Upper lobe of left lung (tissue), 4 donors: ENCODE data around the gene CHRNA5.

ENCODE experiments used
- EP300 ChIP-seq, 4 donors: sonication (generic); formaldehyde crosslinking; IDR thresholded peaks; one replicate each; pipeline ENCODE4 v1.5.1; 2017; ENCODE audit warnings: antibody characterized with exemption in 4 of 4, control low read depth in 2 of 4
- POLR2A ChIP-seq, 4 donors: fragments of 450-650 bp; IDR thresholded peaks; one replicate each; pipeline ENCODE4 v1.5.1; 2016 to 2017; ENCODE audit warnings: antibody characterized with exemption in 4 of 4, mild to moderate bottlenecking in 2 of 4
- TF ChIP-seq, protein P1 (sequence below), 6 experiments: fragments of 450-650 bp in 4 of 6; fragments of 200-600 bp in 2 of 6; sonication (generic) in 2 of 6; IDR thresholded peaks; one replicate each; pipeline ENCODE4 v1.5.1; 2016 to 2019; ENCODE audit warnings: antibody characterized with exemption in 6 of 6

DNA sequence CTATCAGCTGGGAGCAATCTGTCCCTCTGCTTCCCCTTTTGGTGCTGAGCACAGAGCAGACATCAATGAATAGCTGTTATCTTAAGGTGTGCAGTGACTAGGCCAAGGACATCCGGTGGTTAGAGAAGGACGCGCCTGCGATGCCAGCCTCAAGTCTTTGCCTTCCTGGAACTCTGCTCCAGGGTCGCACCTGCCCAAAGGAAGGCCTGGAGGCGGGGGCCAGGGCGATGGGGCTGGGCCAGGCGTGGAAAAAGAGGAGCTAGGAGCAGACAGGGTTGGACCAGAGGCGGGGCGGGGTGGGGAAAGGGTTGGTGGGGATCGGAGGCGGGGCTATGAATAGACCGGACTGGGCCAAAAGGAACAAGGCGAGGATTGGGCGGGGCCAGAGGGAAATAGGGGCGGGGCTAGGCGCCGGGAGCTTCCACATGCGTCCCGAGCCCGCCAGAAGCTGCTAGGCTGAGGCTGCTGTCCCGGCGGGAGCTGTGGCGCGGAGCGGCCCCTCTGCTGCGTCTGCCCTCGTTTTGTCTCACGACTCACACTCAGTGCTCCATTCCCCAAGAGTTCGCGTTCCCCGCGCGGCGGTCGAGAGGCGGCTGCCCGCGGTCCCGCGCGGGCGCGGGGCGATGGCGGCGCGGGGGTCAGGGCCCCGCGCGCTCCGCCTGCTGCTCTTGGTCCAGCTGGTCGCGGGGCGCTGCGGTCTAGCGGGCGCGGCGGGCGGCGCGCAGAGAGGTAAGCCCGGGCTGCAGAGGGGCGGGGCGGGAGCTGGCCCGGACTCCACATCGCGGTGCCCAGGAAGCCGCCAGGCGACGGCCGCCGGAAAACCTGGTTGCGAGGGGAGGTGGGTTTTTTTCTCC is at the start of gene CHRNA5:
- no peak for TF ChIP-seq POLR2A (IDR thresholded peaks at IDR 0.05)
- TF ChIP-seq, protein P1, sequence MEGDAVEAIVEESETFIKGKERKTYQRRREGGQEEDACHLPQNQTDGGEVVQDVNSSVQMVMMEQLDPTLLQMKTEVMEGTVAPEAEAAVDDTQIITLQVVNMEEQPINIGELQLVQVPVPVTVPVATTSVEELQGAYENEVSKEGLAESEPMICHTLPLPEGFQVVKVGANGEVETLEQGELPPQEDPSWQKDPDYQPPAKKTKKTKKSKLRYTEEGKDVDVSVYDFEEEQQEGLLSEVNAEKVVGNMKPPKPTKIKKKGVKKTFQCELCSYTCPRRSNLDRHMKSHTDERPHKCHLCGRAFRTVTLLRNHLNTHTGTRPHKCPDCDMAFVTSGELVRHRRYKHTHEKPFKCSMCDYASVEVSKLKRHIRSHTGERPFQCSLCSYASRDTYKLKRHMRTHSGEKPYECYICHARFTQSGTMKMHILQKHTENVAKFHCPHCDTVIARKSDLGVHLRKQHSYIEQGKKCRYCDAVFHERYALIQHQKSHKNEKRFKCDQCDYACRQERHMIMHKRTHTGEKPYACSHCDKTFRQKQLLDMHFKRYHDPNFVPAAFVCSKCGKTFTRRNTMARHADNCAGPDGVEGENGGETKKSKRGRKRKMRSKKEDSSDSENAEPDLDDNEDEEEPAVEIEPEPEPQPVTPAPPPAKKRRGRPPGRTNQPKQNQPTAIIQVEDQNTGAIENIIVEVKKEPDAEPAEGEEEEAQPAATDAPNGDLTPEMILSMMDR (IDR thresholded peaks at IDR 0.05) = no peak
- no peak for TF ChIP-seq EP300 (IDR thresholded peaks at IDR 0.05)
